ENCODE data around the gene OPN5.

- TF ChIP-seq CTCF (conservative IDR thresholded peaks at IDR 0.05; ENCODE audit: low read depth, low read length), result no peak
- no peak for TF ChIP-seq EZH2 (IDR thresholded peaks at IDR 0.05; ENCODE audit: borderline replicate concordance, low read depth, low read length, poor library complexity, severe bottlenecking)
These were observed 64.9 kb downstream of the OPN5 start for GRCh38 chr6:47846752-47847151.

Data from A673 (cell line).